ENCODE measurements around the gene SUPT7L. TPM values are rescaled to one million over a fixed set of nuclear protein-coding genes. Genes with fewer than 3 reads are reported as not detected.
"Not testable (repeated sequence)": the region's sequence is repeated elsewhere in the genome, so short reads cannot be mapped to it uniquely, and the experiment has no call there.

SUPT7L gene
- total and polyA plus RNA-seq, 8 donors = 30.8 to 62.5 (median 56.9) TPM

DNA sequence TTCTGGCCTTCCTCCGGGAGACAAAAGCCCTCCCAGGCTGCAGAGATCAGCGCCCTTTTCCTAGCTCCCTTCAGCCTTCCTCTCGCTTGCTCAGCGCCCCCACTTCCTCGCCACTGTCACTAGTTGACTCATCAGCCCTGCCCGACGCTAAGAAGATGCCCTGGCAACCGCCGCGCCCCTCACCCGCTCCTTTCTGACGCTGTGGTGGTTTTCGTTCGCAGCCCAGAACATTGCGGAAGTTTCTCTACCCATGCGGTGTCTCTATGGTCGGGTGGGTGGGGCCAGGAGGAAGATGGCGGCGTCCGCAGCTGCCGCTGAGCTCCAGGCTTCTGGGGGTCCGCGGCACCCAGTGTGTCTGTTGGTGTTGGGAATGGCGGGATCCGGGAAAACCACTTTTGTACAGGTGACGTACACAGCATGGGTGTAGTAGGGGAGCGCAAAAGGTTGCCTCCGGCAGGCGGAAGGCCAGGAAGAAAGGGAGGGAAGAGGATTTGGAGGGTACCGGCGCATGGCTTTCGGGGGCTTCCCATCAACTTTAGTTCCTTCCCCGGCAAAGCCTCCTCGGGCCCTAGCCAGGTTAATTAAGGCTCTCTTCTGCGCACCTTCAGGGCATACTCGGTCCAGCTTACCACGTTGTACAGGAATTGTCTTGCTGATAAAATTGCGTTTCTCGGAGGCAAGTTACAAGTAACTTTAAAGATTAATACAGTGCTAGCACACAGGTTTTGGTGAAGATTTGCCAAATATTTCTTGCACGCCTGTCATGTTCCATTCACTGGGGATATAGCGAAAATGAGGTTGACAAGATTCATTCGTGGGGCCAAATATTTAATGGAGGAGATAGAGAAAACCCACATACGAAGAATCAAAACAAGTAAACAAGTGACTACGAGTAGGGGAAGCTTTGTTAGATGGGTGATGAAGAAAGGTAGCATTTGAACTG lies 34.4 kb downstream of the SUPT7L start, which contains the start of the genes CCDC121 and GPN1:
Gene CCDC121 (minus strand): TSS at position 246 of the 943 bp plus-strand sequence. CDS start 1,213 bp downstream, outside the sequence.
Gene GPN1 (plus strand): TSS at position 284 of the 943 bp plus-strand sequence. CDS start 9 bp downstream, at position 293.
- DNase-seq (peak; percentile 73 to 95 (median 88)), ATAC-seq (peak; percentile 97)
- Histone ChIP-seq H3K36me3 (peaks cover 0 to 46% of the 10 kb centered on the region in 2 donors), H3K4me3 (peak within 1 kb of the TSS; percentile 88 to 93), H3K27ac (peak within 1 kb of the TSS; percentile 84 to 88), H3K4me1 (peaks cover 6 to 44% of the 10 kb centered on the region in 2 donors), H3K27me3 (no peaks in the 10 kb centered on the region), H3K9me3 (no peaks in the 10 kb centered on the region)
- TF ChIP-seq, protein P1, sequence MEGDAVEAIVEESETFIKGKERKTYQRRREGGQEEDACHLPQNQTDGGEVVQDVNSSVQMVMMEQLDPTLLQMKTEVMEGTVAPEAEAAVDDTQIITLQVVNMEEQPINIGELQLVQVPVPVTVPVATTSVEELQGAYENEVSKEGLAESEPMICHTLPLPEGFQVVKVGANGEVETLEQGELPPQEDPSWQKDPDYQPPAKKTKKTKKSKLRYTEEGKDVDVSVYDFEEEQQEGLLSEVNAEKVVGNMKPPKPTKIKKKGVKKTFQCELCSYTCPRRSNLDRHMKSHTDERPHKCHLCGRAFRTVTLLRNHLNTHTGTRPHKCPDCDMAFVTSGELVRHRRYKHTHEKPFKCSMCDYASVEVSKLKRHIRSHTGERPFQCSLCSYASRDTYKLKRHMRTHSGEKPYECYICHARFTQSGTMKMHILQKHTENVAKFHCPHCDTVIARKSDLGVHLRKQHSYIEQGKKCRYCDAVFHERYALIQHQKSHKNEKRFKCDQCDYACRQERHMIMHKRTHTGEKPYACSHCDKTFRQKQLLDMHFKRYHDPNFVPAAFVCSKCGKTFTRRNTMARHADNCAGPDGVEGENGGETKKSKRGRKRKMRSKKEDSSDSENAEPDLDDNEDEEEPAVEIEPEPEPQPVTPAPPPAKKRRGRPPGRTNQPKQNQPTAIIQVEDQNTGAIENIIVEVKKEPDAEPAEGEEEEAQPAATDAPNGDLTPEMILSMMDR (IDR thresholded peaks at IDR 0.05) = no peak
- intact Hi-C loops (cut with DNase I) = no loop called here

DNA sequence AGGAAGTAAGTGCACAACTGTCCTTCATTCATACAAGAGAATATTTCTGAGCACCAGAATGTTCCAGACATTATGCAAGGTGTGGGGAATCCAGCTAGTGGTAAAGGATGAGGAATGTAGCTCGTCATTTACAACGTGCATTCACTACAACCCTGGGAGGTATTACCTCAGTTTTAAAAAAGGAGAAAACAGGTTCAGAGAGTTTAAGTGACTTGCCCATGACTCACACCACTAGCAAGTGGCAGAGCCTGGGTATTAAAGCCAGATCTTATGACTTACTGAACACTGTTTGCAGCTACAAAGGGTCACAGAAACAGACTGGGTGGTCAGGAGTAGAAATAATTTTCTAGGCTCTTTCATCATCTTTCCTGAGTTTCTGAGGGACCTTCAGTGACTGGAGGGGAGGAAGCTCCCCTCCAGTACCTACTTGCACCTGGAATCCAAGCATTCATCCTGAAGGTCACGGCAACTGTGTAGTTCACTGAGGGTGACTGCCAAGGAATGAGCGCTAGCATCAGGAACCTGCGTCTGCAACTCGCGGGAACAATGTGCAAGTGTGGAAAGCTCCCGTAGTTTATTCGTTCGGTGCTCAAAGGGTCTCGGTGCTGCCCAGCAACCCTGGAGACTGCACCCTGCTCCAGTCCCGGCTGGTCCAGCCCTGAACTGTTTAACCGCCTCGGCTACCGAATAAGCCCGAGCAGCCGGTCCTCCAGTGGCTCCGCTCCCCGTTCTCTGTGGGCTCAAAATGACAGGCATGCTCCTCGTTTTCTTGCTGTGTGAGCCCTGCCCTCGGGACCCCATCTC lies 35.2 kb downstream of the SUPT7L start:
- Histone ChIP-seq H3K27me3 (no peaks in the 10 kb centered on the region), H3K4me3 (peak overlapping the region; percentile 88 to 93), H3K27ac (peak overlapping the region; percentile 84 to 88), H3K36me3 (peaks cover 0 to 46% of the 10 kb centered on the region in 2 donors), H3K4me1 (peaks cover 6 to 44% of the 10 kb centered on the region in 2 donors), H3K9me3 (no peaks in the 10 kb centered on the region)
- DNase-seq = peak in 3 of 4 donors; percentile 3 to 76 (median 5)
- TF ChIP-seq, protein P1 (IDR thresholded peaks at IDR 0.05) = no peak
- intact Hi-C loops (cut with DNase I) = no loop called here
- peak; percentile 72 for ATAC-seq

DNA sequence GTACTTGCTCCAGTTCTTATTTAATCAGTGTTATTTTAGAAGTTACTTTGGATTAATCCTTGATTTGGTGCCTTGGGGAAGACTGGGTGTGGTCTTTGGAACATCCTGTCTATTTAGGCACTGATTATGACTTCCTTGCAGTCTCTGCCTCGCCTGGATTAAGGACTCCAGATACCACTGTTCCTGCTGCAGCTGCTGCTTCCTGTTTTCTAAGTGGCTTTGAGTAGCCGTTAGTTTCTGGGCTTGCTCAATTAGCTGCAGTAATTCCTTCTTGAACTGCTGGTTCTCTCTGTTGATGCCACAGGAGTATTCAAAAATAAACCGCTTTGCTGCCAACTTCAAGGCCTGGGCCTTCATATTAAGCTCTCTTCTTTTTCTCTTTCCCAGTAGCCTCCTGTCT lies 36.5 kb downstream of the SUPT7L start:
- H3K27me3 ChIP-seq; DNase-seq; H3K9me3 ChIP-seq; H3K4me3 ChIP-seq; intact Hi-C loops (cut with DNase I): not testable (repeated sequence)
- ATAC-seq = peak; percentile 22
- peaks cover 0 to 46% of the 10 kb centered on the region in 2 donors for H3K36me3 ChIP-seq
- peaks cover 6 to 44% of the 10 kb centered on the region in 2 donors for H3K4me1 ChIP-seq
- peak overlapping the region; percentile 67 to 88 for H3K27ac ChIP-seq

DNA sequence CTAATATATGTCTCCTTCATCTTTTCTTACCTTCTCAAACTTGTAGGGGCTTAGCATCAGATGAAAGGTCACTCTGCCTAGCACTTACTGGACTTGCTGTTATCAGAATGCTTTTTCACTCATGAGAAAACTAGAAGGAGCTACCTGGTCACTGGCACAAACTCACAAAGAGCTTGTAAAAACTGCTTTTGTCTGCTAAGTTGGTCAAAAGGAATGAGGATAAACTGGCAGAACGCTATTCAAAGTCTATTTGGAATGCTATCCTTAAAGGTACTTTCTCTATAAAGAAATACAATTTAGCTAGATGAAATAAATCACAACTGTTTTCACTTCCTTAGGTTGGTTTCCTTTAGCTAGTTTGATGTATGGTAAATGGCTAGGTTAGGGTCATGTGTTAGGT lies 37.1 kb downstream of the SUPT7L start:
- Histone ChIP-seq H3K4me1 (peaks cover 6 to 44% of the 10 kb centered on the region in 2 donors), H3K27ac (peak overlapping the region; percentile 67 to 88), H3K36me3 (peaks cover 0 to 46% of the 10 kb centered on the region in 2 donors)
- H3K27me3 ChIP-seq; intact Hi-C loops (cut with DNase I); H3K9me3 ChIP-seq; H3K4me3 ChIP-seq; ATAC-seq; DNase-seq: not testable (repeated sequence)

DNA sequence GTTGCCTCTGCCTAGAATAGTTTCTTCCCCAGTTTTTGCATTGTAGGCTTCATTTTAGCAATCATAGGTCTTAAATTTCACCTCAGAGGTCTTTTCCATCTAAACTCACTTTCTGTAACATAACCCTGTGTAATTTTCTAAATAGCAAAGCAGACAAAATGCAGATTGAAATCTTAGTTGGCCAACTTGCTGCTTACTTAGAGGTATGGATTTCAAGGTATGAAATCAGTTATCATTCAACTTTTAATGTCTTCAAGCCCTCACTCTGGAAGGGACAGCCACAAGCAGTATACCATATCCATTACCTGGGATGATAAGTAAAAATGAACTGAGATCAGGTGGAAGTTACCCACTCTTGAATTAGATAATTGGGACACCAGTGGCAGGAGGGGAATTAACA lies 38.5 kb downstream of the SUPT7L start:
- ATAC-seq (no peak), DNase-seq (no peak)
- H3K4me3 ChIP-seq = no peak overlapping the region
- H3K27me3 ChIP-seq = no peaks in the 10 kb centered on the region
- H3K4me1 ChIP-seq = peaks cover 6 to 37% of the 10 kb centered on the region in 2 donors
- H3K36me3 ChIP-seq = peaks cover 0 to 49% of the 10 kb centered on the region in 2 donors
- H3K9me3 ChIP-seq = no peaks in the 10 kb centered on the region
- TF ChIP-seq, protein P1 (IDR thresholded peaks at IDR 0.05) = no peak
- intact Hi-C loops (cut with DNase I) = no loop called here
- no peak overlapping the region for H3K27ac ChIP-seq

Measured in left lung (tissue), 10 donors.